Astrocyte (in vitro differentiated cells and primary cell): Measurements from ENCODE around the gene ASB10.

Experiments used
- CTCF ChIP-seq: IDR thresholded peaks from 2 replicates; pipeline ENCODE4 v1.5.1; 2011; ENCODE audit warnings: low read depth, mild to moderate bottlenecking, inconsistent platforms, low read length, moderate library complexity; ENCODE audit not compliant: insufficient read depth
- EZH2 ChIP-seq: IDR thresholded peaks from 2 replicates; pipeline ENCODE4 v1.6.1; 2012; ENCODE audit warnings: mild to moderate bottlenecking, low read length, inconsistent platforms; ENCODE audit not compliant: insufficient read depth

GRCh38 chr7:151209588-151209987 lies 22.5 kb upstream of the ASB10 start:
- TF ChIP-seq CTCF (no peak), EZH2 (no peak)
